OCI-LY1 (cell line): Measurements from ENCODE around the gene COG7.
"Not testable (repeated sequence)": the region's sequence is repeated elsewhere in the genome, so short reads cannot be mapped to it uniquely, and the experiment has no call there.

Experiments
- CTCF ChIP-seq: fragments of 200-600 bp; sonication (generic), shearing (Covaris generic); IDR thresholded peaks from 2 replicates; pipeline ENCODE4 v1.5.1; 2017; ENCODE audit warnings: mild to moderate bottlenecking, antibody characterized with exemption, low read length, moderate library complexity, mixed read lengths
- EZH2 ChIP-seq: fragments of 200-600 bp; sonication (generic), shearing (Covaris generic); IDR thresholded peaks from 2 replicates; pipeline ENCODE4 v1.8.0; 2017; ENCODE audit warnings: borderline replicate concordance, mixed run types, mild to moderate bottlenecking, antibody characterized with exemption, low read length, moderate library complexity, mixed read lengths

DNA sequence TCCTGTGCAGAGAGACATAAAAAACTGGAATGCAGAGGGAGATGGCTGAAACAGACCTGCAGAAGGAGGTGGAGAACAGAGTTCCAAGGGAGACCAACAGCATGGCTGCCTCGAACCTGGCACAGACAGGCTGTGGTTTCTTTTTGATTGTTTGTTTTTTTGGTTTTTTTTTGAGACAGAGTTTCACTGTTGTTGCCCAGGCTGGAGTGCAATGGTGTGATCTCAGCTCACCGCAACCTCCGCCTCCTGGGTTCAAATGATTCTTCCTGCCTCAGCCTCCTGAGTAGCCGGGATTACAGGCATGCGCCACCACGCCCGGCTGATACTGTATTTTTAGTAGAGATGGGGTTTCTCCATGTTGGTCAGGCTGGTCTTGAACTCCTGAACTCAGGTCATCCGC is 30.5 kb upstream of the COG7 start:
- not testable (repeated sequence) for TF ChIP-seq CTCF, EZH2
